Activated CD8-positive, alpha-beta T cell treated with anti-CD3 and anti-CD28 coated beads, Interleukin-2, amount 10 ng/mL, durations not matched to agents 7 days and 5 days (primary cell): ENCODE results near the gene PADI2. TPM values are rescaled to one million over a fixed set of nuclear protein-coding genes. Genes with fewer than 3 reads are reported as not detected.

Experiments used
- ATAC-seq: fragments of 150-1000 bp; cut with Tn5 transposase; one replicate; pipeline ENCODE4 v1.10.0; 2021; ENCODE audit warnings: moderate library complexity
- CTCF ChIA-PET: fragments of 350-600 bp; sonication (Branson Sonifier 250); formaldehyde crosslinking; loops from one replicate; lab custom pipeline; 2021; ENCODE audit warnings: antibody characterized with exemption; lab: Charles Lee
- POLR2A ChIA-PET: fragments of 350-600 bp; sonication (Branson Sonifier 250); formaldehyde crosslinking; loops from one replicate; lab custom pipeline; 2021; ENCODE audit warnings: antibody characterized with exemption; lab: Charles Lee
- DNase-seq: peaks from one replicate; pipeline ENCODE4 v3.0.0-alpha.2; 2020
- H3K27ac Mint-ChIP-seq: one replicate; pipeline ENCODE4 v1.8.0; 2021; ENCODE audit warnings: mild to moderate bottlenecking, mixed read lengths
- H3K27me3 Mint-ChIP-seq: one replicate; pipeline ENCODE4 v1.8.0; 2021; ENCODE audit warnings: low read depth, mixed read lengths
- H3K36me3 Mint-ChIP-seq: one replicate; pipeline ENCODE4 v1.8.0; 2021; ENCODE audit warnings: low read depth, mixed read lengths
- H3K4me1 Mint-ChIP-seq: one replicate; pipeline ENCODE4 v1.8.0; 2021; ENCODE audit warnings: low read depth, mixed read lengths
- H3K4me3 Mint-ChIP-seq: one replicate; pipeline ENCODE4 v1.8.0; 2021; ENCODE audit warnings: mild to moderate bottlenecking, mixed read lengths
- H3K9me3 Mint-ChIP-seq: one replicate; pipeline ENCODE4 v1.8.0; 2022; ENCODE audit warnings: mixed read lengths; ENCODE audit not compliant: insufficient read depth
- total RNA-seq, 2 experiments: library from RNA; stranded (reverse); gene quantifications; one replicate each; pipeline ENCODE4 v1.2.3, GENCODE V29; 2021

The PADI2 gene
- total RNA-seq, 2 experiments from 2014 or later = not detected

DNA sequence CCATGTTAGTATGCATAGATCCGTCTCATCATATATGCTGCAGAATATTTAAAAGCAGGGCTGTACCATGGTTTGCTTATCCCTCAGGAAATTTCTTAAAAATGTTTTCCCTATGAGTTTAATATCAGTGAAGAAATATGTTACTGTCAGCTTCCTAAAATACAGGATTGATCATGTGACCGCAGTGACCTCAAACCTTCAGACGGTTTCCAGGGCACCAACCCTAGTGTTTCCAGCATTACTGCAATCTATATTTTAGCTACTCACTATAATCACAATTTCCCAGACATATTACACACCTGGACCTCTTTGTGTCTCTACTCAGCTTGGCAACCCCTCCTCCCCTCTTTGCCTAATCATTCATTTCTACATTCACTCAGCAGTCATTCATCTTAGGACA, 57.8 kb downstream of the PADI2 start:
- H3K4me1 Mint-ChIP-seq = peaks cover 10% of the 10 kb centered on the region
- ATAC-seq = no peak
- POLR2A ChIA-PET = no interaction called here
- H3K27ac Mint-ChIP-seq = no peak overlapping the region
- no peak for DNase-seq
- no peaks in the 10 kb centered on the region for H3K36me3 Mint-ChIP-seq
- CTCF ChIA-PET = interaction anchor here (1.1 to 4.7 kb wide), 3 partner anchors 14 to 64 kb away, joined by 3 to 27 read pairs (median 6); no protein-coding TSS in a partner anchor
- H3K4me3 Mint-ChIP-seq = no peak overlapping the region
- H3K27me3 Mint-ChIP-seq = peaks cover 12% of the 10 kb centered on the region
- H3K9me3 Mint-ChIP-seq = no peaks in the 10 kb centered on the region

DNA sequence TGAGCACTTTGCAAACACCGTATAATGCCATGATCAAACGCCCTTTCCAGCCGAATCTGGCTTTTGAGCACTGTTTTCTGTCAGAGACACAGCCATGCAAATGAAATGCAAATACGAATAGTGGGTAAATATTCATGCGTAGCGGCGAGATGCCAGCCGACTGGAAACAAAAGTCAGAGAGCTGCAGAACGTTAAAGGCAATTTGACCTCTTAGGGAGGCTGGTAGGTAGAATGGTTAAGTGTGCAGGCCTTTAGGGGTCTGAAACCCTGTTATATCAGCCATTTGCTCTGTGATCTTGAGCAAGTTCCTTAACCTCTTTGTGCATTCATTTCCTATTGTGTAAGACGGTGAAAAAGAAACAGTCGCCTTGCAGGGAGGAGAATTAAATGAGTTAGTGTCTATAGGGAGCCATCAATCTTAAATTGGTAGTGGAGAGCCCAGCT, 58.9 kb downstream of the PADI2 start:
- POLR2A ChIA-PET = no interaction called here
- H3K4me3 Mint-ChIP-seq = no peak overlapping the region
- ATAC-seq = no peak
- peaks cover 10% of the 10 kb centered on the region for H3K4me1 Mint-ChIP-seq
- H3K36me3 Mint-ChIP-seq = no peaks in the 10 kb centered on the region
- CTCF ChIA-PET = interaction anchor here (4.7 kb wide), 1 partner anchor 15 kb away, joined by 27 read pairs; no protein-coding TSS in a partner anchor
- no peaks in the 10 kb centered on the region for H3K9me3 Mint-ChIP-seq
- no peak for DNase-seq
- peaks cover 12% of the 10 kb centered on the region for H3K27me3 Mint-ChIP-seq
- H3K27ac Mint-ChIP-seq = no peak overlapping the region

DNA sequence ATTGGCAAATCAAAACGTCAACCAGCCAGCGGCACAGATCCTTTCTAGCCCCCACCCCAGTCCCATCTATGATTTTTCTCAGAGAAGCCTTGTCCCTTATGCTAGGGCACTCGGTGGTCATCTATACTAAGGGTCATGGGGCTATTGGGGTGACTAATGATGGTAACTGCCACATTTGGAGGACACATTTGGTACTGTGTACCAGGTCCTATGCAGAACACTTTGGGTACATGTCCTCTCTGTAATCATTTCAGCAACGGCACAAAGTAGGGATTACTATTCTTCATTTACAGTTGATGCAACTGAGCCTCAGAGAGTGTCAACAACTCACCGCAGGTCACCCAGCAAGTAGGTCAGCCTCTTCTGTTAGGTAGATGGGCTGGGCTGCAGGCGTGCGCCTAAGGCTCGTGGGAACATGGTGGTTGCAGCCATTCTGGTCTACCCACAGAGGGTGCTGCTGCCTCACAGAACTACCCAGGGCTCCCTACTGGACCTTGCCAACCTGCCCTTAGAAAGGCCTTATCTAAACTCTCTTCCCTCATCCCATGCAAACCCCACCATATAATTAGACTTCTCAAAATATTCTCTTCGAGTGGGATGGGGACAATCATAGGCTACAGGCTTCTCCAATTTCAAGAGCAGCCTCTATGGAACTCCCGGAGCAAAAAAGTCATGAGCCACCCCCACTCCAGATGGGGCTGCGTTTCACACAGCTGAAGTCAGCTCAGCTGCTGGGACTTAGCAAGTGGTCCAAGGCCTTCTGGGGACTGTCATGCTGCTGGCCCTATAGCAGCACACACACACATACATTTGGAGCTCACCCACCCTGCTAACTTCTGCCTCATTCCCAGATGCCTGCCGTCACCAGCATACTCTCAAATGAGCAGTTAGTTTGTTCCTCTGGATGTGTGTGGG, 59.6 kb downstream of the PADI2 start:
- Mint-ChIP-seq H3K9me3 (no peaks in the 10 kb centered on the region), H3K36me3 (no peaks in the 10 kb centered on the region), H3K4me3 (no peak overlapping the region), H3K27ac (no peak overlapping the region), H3K4me1 (peaks cover 10% of the 10 kb centered on the region), H3K27me3 (peaks cover 12% of the 10 kb centered on the region)
- peak; percentile 92 for ATAC-seq
- CTCF ChIA-PET = interaction anchor here (4.7 kb wide), 1 partner anchor 16 kb away, joined by 27 read pairs; no protein-coding TSS in a partner anchor
- DNase-seq = peak; percentile 61
- POLR2A ChIA-PET = no interaction called here

DNA sequence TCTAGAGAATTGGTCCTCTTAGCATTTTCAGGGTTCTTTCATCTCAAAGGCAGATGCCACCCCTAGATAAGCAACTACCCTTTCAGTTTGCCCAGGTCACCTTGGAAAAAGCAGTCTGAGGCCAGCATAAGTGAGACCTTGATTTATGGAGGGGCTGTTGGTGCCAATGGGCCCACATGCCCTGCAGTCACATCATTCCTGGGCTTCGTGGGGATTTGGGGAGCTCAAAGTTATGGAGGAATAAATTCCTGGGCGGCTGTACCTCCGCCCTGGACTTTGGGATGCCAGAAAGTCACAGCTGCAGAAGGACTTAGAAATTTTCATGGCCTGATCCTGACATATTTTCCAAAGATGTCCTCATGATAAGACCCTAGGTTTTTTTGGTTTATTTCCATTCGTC, 62.7 kb downstream of the PADI2 start:
- Mint-ChIP-seq H3K27me3 (peaks cover 8% of the 10 kb centered on the region), H3K9me3 (no peaks in the 10 kb centered on the region), H3K36me3 (peaks cover 2% of the 10 kb centered on the region), H3K4me3 (no peak overlapping the region), H3K27ac (no peak overlapping the region), H3K4me1 (peaks cover 20% of the 10 kb centered on the region)
- POLR2A ChIA-PET = no interaction called here
- CTCF ChIA-PET = no interaction called here
- ATAC-seq (no peak), DNase-seq (no peak)

DNA sequence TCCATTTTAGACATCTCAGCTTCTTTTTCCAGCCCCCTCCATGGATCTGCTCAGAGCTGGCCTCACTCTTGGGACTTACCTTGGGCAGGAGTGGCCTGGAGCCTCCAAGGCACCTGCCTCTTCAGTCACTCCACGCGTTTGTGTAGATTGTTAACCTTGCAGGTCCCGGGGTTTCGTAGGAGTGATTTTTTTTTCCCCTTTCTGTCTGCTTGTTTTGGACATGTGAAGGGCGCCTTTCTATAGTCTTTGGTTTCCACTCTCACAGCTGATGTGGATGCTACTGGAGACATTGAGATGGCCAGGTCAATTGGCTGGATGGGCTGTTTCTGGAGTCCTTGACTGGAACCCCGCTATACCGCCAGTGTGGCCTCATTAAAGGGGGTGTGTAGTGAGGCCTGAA, 63.5 kb downstream of the PADI2 start:
- Mint-ChIP-seq H3K27me3 (peaks cover 8% of the 10 kb centered on the region), H3K36me3 (peaks cover 8% of the 10 kb centered on the region), H3K4me3 (no peak overlapping the region), H3K4me1 (peaks cover 27% of the 10 kb centered on the region), H3K9me3 (no peaks in the 10 kb centered on the region), H3K27ac (no peak overlapping the region)
- ChIA-PET POLR2A (no interaction called here), CTCF (no interaction called here)
- ATAC-seq (no peak), DNase-seq (no peak)

DNA sequence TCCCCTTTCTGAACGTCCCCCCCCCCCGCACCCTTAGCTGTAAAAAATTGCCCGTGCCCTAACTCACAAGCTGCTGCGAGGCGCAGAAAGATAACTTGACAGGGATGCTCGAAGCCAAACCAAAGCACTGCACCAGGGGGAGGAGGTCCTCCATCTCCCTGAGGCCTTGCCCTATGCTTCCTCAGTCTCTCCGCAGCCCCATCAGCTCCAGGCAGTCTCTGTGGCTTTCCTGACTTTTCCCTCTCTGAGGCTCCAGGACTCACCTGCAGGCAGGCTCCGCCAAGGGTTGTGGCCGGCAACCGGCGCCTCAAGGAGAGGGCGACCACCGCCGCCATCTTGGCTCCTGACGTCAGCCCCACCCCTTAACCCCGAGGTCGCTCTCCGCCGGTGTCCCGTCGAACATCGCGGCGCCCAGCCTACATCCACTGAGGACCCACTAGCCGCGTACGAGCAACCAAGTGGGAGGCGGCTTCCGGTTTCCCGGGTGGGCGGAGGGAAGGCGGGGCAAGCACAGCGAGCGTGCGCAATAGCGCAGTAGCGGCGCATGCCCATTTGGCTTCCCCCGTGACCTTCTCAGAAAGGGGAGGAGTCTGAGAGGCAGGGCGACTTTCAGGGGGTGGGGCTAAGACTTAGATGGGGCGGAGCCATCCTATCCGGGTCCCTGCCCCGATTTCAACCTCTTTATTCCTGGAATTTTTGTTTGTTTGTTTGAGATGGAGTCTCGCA, 65.4 kb downstream of the PADI2 start, which contains the start of gene SDHB:
TSS of gene SDHB (minus strand) at position 348 of the 726 bp plus-strand sequence. CDS start at position 335, 13 bp downstream.
- Mint-ChIP-seq H3K27ac (peak within 1 kb of the TSS; percentile 97), H3K36me3 (peaks cover 8% of the 10 kb centered on the region), H3K9me3 (no peaks in the 10 kb centered on the region), H3K27me3 (peaks cover 6% of the 10 kb centered on the region), H3K4me1 (peaks cover 31% of the 10 kb centered on the region), H3K4me3 (peak within 1 kb of the TSS; percentile 99)
- ATAC-seq = peak; percentile 100
- POLR2A ChIA-PET = interaction anchor here (0.7 to 1.1 kb wide), 2 partner anchors 385 to 453 kb away, joined by 3 to 4 read pairs; no protein-coding TSS in a partner anchor
- peak; percentile 99 for DNase-seq
- CTCF ChIA-PET = no interaction called here

DNA sequence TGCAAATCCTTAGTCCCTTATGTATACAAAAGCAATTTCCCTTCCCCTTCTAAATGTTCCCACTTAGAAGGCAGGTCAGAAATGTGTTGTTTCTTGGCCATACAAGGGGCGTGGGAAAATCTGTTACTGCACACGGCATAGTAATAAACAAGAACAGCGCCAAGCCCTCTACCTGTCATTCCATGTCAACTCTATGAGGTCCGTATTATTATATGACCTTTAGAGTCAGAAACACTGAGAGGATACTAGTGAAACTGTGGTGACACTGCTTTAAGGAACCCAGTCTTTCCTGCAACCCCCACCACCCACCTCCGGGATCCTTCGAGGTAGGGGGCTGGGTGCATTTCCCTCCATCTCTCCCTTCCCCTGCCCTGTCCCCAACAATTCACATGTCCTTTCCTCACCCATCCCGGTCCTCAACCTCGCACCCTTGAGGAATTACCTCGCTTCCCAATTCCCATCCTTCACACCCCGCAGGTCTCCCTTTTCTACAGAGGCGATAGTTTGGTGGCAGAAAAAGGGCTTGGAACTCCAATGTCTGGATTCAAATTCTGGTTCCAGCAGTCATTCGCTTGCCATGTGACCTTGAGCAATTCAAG, 66.1 kb downstream of the PADI2 start:
- Mint-ChIP-seq H3K4me3 (peak overlapping the region; percentile 99), H3K27ac (peak overlapping the region; percentile 97), H3K27me3 (peaks cover 3% of the 10 kb centered on the region), H3K36me3 (peaks cover 8% of the 10 kb centered on the region), H3K9me3 (no peaks in the 10 kb centered on the region), H3K4me1 (peaks cover 32% of the 10 kb centered on the region)
- POLR2A ChIA-PET = interaction anchor here (0.7 to 1.1 kb wide), 2 partner anchors 385 to 452 kb away, joined by 3 to 4 read pairs; no protein-coding TSS in a partner anchor
- no peak for DNase-seq
- no peak for ATAC-seq
- CTCF ChIA-PET = no interaction called here

DNA sequence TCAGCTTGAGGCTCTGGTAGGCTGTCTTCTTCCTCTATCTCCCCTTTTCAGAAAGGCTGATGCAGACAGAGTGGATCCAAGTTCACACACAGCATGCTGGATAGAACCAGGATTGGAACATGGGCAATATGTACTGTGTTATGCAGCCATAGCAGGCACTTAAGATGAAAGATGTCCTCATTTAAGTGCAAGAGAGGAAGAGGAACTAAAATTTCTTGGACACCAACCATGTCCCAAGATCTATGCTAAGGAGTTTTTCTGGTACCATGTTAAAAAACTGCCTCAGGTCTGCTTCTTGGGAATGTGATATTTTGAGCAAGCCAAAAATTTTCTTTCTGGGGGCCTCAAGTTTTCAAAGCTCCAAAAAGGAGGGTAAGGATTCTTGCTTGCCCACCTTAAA, 66.6 kb downstream of the PADI2 start:
- POLR2A ChIA-PET = no interaction called here

DNA sequence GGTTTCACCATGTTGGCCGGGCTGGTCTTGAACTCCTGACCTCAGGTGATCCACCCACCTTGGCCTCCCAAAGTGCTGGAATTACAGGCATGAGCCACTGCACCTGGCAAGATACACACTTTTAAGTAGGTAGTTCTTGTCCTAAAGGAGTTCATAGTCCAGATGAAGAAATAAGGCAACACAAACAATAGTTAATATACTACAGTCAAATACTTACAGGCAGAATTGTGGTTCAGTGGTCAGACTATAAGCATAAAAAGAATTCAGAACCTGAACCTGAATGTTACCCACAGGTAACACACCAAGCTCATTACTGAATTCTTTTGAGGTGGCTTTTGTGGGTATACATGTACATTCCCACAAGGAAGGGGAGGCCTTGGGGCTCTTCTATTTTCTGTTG, 67.2 kb downstream of the PADI2 start:
- DNase-seq (no peak), ATAC-seq (no peak)
- H3K9me3 Mint-ChIP-seq = no peaks in the 10 kb centered on the region
- no peak overlapping the region for H3K27ac Mint-ChIP-seq
- peak overlapping the region; percentile 99 for H3K4me3 Mint-ChIP-seq
- peaks cover 8% of the 10 kb centered on the region for H3K36me3 Mint-ChIP-seq
- no peaks in the 10 kb centered on the region for H3K27me3 Mint-ChIP-seq
- CTCF ChIA-PET = no interaction called here
- H3K4me1 Mint-ChIP-seq = peaks cover 37% of the 10 kb centered on the region
- POLR2A ChIA-PET = interaction anchor here (0.6 kb wide), 1 partner anchor 140 kb away, joined by 3 read pairs; no protein-coding TSS in a partner anchor

More for the DNA sequence above, 66.6 kb downstream of the PADI2 start:
- no peak for ATAC-seq
- DNase-seq = no peak
- H3K4me3 Mint-ChIP-seq = peak overlapping the region; percentile 99
- no peaks in the 10 kb centered on the region for H3K27me3 Mint-ChIP-seq
- CTCF ChIA-PET = no interaction called here
- H3K9me3 Mint-ChIP-seq = no peaks in the 10 kb centered on the region
- peaks cover 37% of the 10 kb centered on the region for H3K4me1 Mint-ChIP-seq
- H3K36me3 Mint-ChIP-seq = peaks cover 8% of the 10 kb centered on the region
- H3K27ac Mint-ChIP-seq = peak overlapping the region; percentile 33

DNA sequence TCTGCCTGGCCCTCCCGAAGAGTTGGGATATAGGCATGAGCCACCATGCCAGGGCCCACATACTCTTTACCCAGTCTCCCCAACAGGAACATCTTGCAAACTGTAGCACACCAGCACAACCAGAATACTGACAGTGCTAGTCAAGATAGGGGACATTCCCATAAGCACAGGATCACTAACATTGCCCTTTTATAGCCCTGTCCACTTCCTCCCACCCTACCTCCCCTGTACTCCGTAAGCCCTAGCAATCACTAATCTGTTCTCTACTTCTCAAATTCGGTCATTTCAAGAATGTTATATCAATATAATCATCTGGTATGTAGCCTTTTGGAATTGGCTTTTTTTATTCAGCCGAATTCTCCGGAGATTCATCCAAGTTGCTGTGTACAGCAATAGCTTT, 71.3 kb downstream of the PADI2 start:
- CTCF ChIA-PET = interaction anchor here (1.3 to 4.4 kb wide), 3 partner anchors 24 to 97 kb away, joined by 3 to 29 read pairs (median 7); no protein-coding TSS in a partner anchor
- no peaks in the 10 kb centered on the region for H3K9me3 Mint-ChIP-seq
- no peaks in the 10 kb centered on the region for H3K27me3 Mint-ChIP-seq
- peaks cover 38% of the 10 kb centered on the region for H3K4me1 Mint-ChIP-seq
- no peak for ATAC-seq
- H3K36me3 Mint-ChIP-seq = peaks cover 26% of the 10 kb centered on the region
- H3K27ac Mint-ChIP-seq = peak overlapping the region; percentile 25
- POLR2A ChIA-PET = no interaction called here
- no peak for DNase-seq
- H3K4me3 Mint-ChIP-seq = no peak overlapping the region

DNA sequence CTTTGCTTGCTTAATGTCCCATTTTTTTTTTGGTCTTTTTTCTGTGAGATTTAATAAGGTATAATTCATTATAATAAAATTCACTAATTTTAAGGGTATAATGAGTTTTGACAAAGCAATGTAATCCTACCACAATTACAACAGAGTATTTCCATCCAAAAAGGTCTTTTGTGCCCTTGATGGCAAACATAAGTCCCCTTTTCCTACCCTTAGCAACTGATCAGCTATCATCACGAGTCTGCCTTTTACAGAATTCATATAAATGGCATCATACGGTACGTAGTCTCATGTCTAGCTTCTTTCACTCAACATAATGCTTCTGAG, 73.0 kb downstream of the PADI2 start:
- ChIA-PET CTCF (interaction anchor here (0.7 to 4.4 kb wide), 19 partner anchors 10 to 426 kb away, joined by 3 to 29 read pairs (median 4); partner anchors contain the start of gene CROCC), POLR2A (interaction anchor here (1.0 kb wide), 1 partner anchor 37 kb away, joined by 3 read pairs; no protein-coding TSS in a partner anchor)
- H3K4me1 Mint-ChIP-seq = peaks cover 26% of the 10 kb centered on the region
- ATAC-seq (no peak), DNase-seq (no peak)
- no peak overlapping the region for H3K27ac Mint-ChIP-seq
- H3K27me3 Mint-ChIP-seq = no peaks in the 10 kb centered on the region
- no peak overlapping the region for H3K4me3 Mint-ChIP-seq
- no peaks in the 10 kb centered on the region for H3K9me3 Mint-ChIP-seq
- H3K36me3 Mint-ChIP-seq = peaks cover 29% of the 10 kb centered on the region
